ENCODE measurements around the gene KIF13A. TPM values are rescaled to one million over a fixed set of nuclear protein-coding genes. Genes with fewer than 3 reads are reported as not detected.
A peak's percentile ranks its signal among the peaks of the same experiment; 100 is the strongest.
"Not testable (repeated sequence)": the region's sequence is repeated elsewhere in the genome, so short reads cannot be mapped to it uniquely, and the experiment has no call there.

Gene KIF13A
- total RNA-seq, 4 donors from 2014 or later: 38.6 to 64.3 (median 43.9) TPM

GRCh38 chr6:18025596-18025995 lies 38.2 kb upstream of the KIF13A start:
- ATAC-seq (ENCODE audit: low FRiP score) (no peak), DNase-seq (ENCODE audit: low spot score) (no peak)
- TF ChIP-seq CTCF (IDR thresholded peaks at IDR 0.05): no peak

GRCh38 chr6:18024876-18025275 lies 37.4 kb upstream of the KIF13A start:
- DNase-seq (ENCODE audit: low spot score): no peak
- ATAC-seq (ENCODE audit: low FRiP score): no peak
- no peak for TF ChIP-seq CTCF (IDR thresholded peaks at IDR 0.05)

- no peak for DNase-seq (ENCODE audit: low spot score)
- no peak for TF ChIP-seq CTCF (IDR thresholded peaks at IDR 0.05)
- no peak for ATAC-seq (ENCODE audit: low FRiP score)
Observed at GRCh38 chr6:18023891-18024290, 36.5 kb upstream of the KIF13A start.

GRCh38 chr6:18022398-18023231 lies 35.2 kb upstream of the KIF13A start:
- DNase-seq (ENCODE audit: low spot score) (no peak), ATAC-seq (ENCODE audit: low FRiP score) (peak; percentile 72)
- TF ChIP-seq CTCF (IDR thresholded peaks at IDR 0.05): no peak

GRCh38 chr6:18021166-18021850 lies 33.9 kb upstream of the KIF13A start:
- DNase-seq (ENCODE audit: low spot score) (no peak), ATAC-seq (ENCODE audit: low FRiP score) (no peak)
- TF ChIP-seq CTCF (IDR thresholded peaks at IDR 0.05): no peak

DNA sequence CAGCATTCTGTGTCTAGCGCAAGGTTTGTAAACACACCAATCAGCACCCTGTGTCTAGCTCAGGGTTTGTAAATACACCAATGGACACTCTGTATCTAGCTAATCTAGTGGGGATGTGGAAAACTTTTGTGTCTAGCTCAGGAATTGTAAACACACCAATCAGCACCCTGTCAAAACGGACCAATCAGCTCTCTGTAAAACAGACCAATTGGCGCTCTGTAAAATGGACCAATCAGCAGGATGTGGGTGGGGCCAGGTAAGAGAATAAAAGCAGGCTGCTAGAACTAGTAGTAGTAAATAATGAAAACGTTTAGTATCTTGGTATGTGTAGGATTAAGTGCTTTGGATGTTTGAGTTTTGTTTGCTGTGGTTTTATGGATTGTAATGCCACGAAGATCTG lies 33.1 kb upstream of the KIF13A start:
- not testable (repeated sequence) for DNase-seq (ENCODE audit: low spot score); ATAC-seq (ENCODE audit: low FRiP score)

GRCh38 chr6:18019539-18020534 lies 32.4 kb upstream of the KIF13A start:
- TF ChIP-seq CTCF (IDR thresholded peaks at IDR 0.05): no peak
- ATAC-seq (ENCODE audit: low FRiP score) (no peak), DNase-seq (ENCODE audit: low spot score) (no peak)

DNA sequence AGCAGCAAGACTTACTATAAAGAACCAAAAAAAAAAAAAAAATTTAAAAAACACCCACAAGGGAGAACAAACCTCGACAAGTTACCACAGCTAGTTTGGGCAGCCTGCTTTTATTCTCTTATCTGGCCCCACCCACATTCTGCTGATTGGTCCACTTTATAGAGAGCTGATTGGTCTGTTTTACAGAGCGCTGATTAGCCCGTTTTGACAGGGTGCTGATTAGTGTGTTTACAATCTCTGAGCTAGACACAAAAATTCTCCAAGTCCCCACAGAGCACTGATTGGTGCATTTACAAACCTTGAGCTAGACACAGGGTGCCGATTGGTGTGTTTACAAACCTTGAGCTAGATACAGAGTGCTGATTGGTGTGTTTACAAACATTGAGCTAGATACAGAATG lies 31.7 kb upstream of the KIF13A start:
- DNase-seq (ENCODE audit: low spot score); ATAC-seq (ENCODE audit: low FRiP score): not testable (repeated sequence)
